Fibroblast of skin of back (primary cell): ENCODE measurements around the gene CLCNKB. TPM values are rescaled to one million over a fixed set of nuclear protein-coding genes. Genes with fewer than 3 reads are reported as not detected.
A peak's percentile ranks its signal among the peaks of the same experiment; 100 is the strongest.
"Not testable (repeated sequence)": the region's sequence is repeated elsewhere in the genome, so short reads cannot be mapped to it uniquely, and the experiment has no call there.

Experiments used
- DNase-seq: peaks from one replicate; pipeline ENCODE4 v3.0.0-alpha.2; 2013
- polyA plus RNA-seq, 2 experiments: library from polyadenylated mRNA; unstranded; fragments of 120-200 nt; gene quantifications; one replicate each; pipeline ENCODE4 v1.2.1, GENCODE V29; 2013; ENCODE audit not compliant: insufficient read length in 2 of 2

The CLCNKB gene
- polyA plus RNA-seq (2013, experiment 1 of 2; ENCODE audit: insufficient read length): not detected
- polyA plus RNA-seq (2013, experiment 2 of 2; ENCODE audit: insufficient read length): 0.41 TPM

- DNase-seq: no peak
Measured at GRCh38 chr1:16043521-16043920, at the start of gene CLCNKB. Gene CLCNKB (plus strand): TSS chr1:16043782. CDS start chr1:16044493, 711 bp downstream.

DNA sequence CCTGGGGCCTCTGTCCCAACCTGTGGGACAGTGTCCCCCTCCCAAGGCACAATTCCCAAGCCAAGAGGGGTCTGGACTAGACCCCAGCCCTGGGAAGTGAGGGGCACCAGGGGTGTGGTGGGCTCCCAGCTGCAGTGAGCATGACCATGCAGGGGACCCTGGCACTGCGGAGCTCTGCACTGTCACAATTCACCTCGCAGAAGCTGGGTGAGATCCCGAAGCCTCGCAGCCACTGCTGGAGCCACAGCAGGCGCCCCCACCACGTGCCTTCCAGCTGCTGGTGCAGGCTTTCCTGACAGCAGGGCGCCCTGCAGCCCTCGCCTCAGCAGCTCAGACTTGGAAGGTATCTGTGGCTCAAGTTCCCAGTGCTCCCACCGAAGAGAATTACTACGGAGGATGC, 49.5 kb upstream of the CLCNKB start:
- no peak for DNase-seq

DNA sequence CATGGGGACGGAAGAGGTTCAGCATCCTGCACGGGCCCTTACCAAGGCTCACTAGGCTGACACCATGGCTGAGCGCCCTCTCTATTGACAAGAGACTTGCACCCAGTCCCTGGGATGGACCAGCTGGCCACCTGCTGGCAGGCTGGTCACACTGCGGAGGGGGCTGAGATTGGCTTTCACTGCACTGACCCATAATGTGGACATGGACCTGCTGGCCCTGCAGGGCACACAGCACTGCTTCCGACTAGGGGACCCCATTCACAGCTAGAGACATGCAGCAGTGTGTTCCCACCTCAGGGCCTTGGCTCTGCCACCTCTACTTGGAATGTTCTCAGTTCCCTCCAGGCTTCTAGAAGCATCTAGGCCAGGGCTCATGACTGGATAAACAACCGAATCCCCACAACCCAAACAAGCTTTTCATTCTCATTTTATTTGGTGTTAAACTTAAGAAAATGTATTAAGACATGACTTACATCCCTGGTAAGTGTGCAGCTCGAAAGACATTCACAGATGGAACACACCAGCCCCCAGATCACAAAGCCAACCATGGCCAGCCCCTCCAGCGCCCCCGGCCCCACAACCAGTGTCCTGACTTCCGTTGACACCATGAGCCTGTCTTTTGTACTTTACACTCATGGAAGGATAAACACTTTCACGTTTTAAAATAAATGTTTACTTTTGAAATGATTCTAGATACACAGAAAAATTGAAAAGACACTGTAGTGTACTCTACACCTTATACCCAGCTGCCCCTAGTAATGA, 48.8 kb upstream of the CLCNKB start:
- DNase-seq: peak; percentile 57

DNA sequence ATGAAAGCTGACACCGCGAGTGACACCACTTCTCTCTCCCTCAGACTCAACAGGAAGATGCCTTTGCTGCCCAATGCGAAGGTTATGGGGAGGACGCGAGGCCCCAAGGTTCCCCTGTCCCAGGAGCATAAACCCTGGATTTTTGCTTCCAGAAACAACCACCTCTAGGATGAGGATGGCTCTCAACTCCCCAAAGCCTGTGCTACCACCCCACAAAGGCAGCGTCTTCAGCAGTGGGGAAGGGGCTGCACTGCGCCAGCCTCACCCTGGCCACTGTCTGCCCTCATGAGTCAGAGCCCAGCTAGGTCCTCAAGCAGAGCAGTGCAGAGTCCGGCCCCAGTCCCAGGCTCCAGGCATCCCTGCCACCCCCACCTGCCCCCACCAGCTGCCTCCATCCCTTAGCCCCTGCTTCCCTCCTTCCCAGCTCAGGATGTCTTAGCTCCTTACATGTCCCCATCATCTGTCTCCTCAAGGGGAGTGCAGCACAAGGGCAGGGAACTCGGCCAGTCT, 46.5 kb upstream of the CLCNKB start:
- no peak for DNase-seq

DNA sequence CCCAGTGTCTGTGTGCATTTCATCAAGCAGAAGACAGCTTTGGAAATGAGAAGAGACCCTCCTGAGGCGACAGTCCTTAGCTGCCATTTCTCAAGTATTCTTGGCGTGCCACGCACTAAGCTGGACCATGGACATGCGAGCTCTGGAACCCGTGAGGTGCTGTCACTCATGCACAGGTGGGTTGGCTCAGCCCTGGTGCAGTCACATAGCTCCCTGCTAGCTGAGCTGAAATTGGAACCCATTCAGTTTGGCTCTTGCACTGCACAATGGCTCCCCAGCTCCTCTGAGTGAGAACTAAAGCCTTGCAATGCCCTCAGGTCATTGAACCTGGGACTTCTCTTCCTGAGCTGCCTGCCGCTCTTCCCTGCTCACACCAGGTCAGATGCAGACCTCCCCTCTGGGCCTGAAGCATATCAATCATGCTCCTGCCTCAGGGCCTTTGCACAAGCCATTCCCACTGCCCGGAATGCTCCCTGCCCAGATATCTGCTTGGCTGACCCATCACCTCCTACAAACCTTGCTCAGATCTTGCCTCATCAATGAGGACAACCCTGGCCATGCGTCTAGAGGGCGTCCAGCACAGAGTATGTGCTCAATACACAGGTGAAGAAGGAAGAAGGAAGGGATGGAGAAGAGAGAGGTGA, 45.8 kb upstream of the CLCNKB start:
- no peak for DNase-seq

GRCh38 chr1:15998929-15999328, 44.7 kb upstream of the CLCNKB start:
- no peak for DNase-seq

- not testable (repeated sequence) for DNase-seq
Measured at GRCh38 chr1:16001274-16001673, 42.3 kb upstream of the CLCNKB start.

DNA sequence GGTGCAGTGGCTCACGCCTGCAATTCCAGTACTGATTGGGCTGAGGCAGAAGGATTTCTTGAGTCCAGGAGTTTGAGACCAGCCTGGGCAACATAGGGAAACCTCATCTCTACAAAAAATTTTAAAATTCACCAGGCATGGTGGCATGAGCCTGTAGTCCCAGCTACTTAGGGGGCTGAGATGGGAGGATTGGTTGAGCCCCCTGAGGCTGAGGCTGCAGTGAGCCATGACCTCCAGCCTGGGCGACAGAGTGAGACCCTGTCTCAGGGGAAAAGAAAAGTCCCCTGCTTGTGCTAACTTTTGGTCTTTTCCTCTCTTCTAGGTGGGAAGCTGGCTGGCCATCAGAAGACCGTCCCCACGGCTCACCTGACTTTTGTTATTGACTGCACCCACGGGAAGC, 38.0 kb upstream of the CLCNKB start:
- DNase-seq: no peak

DNA sequence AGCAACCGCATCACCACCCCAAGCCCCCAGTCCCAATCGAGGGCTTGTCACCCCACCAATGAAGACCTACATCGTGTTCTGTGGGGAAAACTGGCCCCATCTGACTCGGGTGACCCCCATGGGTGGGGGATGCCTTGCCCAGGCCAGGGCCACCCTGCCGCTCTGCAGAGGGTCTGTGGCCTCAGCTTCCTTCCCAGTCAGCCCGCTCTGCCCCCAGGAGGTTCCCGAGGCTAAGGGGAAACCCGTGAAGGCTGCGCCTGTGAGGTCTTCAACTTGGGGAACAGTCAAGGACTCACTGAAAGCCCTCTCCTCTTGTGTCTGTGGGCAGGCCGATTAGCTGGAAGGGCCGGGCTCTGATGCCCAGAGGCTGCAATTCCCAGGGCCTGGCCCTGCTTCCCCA, 37.6 kb upstream of the CLCNKB start:
- no peak for DNase-seq

- DNase-seq: no peak
Measured at GRCh38 chr1:16006552-16007485, 36.8 kb upstream of the CLCNKB start.

DNA sequence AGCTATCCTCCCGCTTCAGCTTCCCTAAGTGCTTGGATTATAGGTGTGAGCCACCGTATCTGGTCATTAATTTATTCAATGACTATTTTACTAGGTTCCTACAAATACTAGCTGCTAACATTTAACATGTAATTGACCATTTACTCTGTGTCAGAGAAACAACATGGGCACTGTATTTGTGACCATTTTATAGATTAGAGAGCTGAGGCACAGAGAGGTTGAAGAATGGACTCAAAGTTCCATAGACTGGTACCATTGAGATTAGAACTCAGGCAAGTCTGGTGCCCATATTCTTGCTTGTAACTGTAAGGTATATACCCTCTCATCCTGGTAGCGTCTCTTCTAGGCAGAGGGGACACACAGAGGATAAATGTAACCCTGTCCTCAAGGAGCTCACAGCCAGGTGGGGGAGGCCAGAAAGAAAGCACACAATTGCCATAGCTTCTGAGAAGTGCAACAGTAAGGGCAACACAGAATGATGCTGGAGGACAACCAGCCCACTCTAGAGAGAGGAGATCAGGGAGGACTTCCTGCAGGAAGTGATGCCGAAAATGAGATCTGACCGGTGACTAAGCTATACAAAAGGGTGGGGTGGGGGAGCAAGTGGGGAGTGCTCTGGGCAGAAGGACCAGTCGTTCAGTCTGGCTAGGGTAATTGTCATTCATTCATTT, 35.8 kb upstream of the CLCNKB start:
- no peak for DNase-seq

GRCh38 chr1:16009030-16009460, 34.5 kb upstream of the CLCNKB start:
- peak; percentile 72 for DNase-seq

GRCh38 chr1:16009678-16010077, 33.9 kb upstream of the CLCNKB start:
- no peak for DNase-seq

GRCh38 chr1:16010837-16011236, 32.7 kb upstream of the CLCNKB start:
- DNase-seq: no peak

DNA sequence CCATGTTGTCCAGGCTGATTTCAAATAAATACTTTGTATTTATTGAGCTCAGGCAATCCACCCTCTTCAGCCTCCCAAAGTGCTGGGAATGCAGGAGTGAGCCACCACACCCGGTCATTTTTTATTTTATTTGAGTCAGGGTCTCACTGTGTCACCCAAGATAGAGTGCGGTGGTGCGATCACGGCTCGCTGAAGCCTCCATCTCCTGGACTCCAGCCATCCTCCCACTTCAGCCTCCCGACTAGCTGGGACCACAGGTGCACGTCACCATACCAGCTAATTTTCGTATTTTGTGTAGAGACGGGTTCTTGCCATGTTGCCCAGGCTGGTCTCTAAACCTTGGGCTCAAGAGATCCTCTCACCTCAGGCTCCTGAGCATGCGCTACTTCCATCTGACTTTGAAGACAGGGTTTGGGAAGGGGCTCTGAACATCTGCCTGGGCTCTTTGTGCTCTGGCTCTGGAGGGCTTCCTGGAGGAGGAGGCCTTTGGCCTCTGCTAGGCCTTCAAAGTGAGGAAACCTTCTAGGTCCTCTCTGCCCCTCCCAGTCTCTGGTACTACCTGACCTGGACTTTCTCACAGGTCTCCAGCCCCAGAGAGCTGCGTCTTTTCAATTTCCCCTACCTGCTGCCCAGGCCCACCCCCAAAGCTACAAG, 31.5 kb upstream of the CLCNKB start:
- DNase-seq: no peak

DNA sequence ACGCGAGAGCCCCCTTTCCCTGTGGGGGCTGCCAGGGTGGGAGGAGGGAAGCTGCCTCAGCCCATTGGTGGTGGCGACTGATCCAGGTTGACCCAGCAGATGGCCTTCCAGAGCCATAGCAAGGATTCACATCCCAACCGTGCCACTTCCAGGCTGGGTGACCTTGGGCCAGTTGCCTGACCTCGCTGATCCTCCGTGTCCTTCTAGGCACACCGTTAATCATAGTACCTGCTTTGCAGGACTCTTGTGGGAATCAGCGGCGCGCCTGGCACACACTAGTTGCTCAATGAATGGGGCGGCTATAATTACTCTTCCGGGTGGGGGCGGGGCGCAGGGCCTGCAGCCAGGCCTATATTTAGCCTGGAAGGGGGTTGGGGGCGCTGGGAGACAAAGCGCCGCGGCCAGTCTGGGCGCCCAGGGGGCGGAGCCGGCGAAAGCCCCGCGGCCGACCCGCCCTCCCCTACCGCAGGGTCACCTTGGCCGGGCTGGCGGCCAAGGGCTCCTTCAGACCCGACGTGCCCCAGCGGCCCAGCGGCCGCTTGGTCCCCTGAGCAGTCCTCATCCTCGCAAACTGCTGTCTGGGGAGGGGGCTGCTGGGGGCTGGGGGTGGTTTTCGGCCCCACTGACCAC, 30.9 kb upstream of the CLCNKB start:
- DNase-seq: peak; percentile 80

DNA sequence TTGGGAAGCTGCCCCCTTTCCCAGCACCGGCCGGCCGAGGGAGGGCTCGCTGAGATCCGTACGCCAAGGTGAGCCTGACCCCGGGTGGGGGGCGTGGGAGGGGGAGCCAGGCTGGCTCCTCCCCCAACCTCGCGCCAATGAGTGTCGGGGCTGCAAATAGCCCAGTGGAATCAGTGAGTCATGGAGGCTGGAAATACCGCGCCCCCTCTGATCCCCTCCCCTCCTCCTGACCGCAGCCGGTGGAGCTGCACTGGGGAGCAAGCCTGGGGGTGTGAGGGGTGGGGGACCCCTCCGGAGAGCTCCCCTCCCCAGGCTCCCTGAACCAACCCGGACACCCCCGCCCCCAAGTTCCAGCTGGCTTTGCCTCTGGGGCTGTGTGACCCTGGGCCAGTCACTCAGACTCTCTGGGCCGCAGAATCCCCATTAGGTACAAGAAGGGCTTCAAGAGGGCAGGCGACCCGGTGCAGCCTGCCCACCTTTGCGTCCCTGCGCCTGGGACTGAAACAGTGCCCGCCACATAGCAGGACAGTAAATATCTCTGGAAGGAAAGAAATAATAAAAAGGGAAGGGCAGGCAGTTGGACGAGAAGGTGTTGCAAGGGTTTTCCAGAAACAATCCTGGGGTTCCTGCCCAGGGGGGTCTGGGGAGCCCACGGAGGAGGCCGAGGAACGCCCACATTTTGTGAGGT, 30.2 kb upstream of the CLCNKB start:
- DNase-seq: peak; percentile 79

- DNase-seq: no peak
Measured at GRCh38 chr1:16013908-16014258, 29.7 kb upstream of the CLCNKB start.

DNA sequence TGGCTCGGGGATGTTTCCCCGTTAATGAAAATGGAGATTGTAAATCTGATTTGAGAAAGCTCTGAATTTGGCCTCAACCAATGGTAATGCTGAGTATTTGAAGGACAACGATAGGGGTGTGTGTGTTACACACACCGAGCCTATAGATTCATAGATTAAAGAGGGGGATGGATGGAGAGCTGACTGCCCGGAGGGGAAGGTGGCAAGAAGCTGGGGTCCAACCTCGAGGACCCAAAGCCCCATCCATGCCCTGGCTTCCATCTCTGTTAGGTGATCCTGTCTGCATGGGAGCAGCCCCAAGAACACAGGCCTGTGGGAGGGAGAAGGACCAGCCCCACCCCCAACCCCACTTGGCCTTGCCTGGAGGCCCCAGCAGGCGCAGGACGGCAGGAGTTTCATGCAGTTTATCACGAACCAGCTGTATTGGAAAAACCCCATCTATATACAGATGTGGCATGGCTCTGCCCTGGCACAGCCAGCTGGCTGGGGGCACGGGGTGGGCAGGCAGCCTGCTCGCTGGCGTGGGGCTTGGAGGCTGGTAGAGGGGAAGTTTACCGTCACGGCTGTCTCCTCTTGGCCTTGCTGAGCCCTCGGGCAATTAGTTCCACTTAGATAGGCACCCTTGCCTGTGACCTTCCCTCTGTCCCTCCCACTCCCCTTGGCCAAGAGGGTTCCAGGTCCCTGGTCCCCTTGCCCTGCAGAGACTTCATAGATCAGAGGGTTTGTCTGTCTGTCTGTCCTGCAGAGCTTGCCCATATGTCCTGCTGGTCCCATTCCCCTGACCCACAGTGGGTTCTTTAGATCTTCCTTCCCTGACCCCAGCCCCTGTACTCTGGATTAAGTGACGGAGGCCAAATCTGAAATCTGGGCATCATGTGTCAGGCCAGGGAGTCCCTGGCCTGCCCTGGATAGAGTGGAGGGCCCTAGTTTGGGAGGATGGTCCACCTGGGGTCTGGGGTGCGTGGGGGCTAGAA, 28.8 kb upstream of the CLCNKB start:
- DNase-seq: no peak
